Bronchial epithelial cell (primary cell): ENCODE data around the gene SPATA32. TPM values are rescaled to one million over a fixed set of nuclear protein-coding genes. Genes with fewer than 3 reads are reported as not detected.
A peak's percentile ranks its signal among the peaks of the same experiment; 100 is the strongest.

Experiments used
- DNase-seq: peaks from one replicate; pipeline ENCODE4 v3.0.0-alpha.2; 2010; ENCODE audit warnings: low read depth
- FAIRE-seq: peaks from 2 replicates; lab custom pipeline; 2011; peaks lifted over from hg19 to GRCh38; lab: Jason Lieb, UNC
- H3K27me3 ChIP-seq: 2 replicates; pipeline ENCODE4 v1.5.1; 2011; ENCODE audit warnings: low read length; ENCODE audit not compliant: control insufficient read depth, insufficient read depth
- H3K36me3 ChIP-seq: 2 replicates; pipeline ENCODE4 v1.5.1; 2011; ENCODE audit warnings: low read length; ENCODE audit not compliant: control insufficient read depth, insufficient read depth
- H3K4me3 ChIP-seq: 2 replicates; pipeline ENCODE4 v1.5.1; 2011; ENCODE audit warnings: mild to moderate bottlenecking, low read depth, low read length, control low read depth
- CTCF ChIP-seq: IDR thresholded peaks from 2 replicates; pipeline ENCODE4 v1.5.1; 2011; ENCODE audit warnings: mild to moderate bottlenecking, moderate library complexity, low read length, control low read depth, inconsistent platforms; ENCODE audit not compliant: insufficient read depth, severe bottlenecking
- total RNA-seq: library from RNA; depleted of rRNA; stranded (reverse); fragments of >200 nt; gene quantifications from 2 replicates; pipeline ENCODE4 v1.2.1, GENCODE V29; 2014

The SPATA32 gene, protein sequence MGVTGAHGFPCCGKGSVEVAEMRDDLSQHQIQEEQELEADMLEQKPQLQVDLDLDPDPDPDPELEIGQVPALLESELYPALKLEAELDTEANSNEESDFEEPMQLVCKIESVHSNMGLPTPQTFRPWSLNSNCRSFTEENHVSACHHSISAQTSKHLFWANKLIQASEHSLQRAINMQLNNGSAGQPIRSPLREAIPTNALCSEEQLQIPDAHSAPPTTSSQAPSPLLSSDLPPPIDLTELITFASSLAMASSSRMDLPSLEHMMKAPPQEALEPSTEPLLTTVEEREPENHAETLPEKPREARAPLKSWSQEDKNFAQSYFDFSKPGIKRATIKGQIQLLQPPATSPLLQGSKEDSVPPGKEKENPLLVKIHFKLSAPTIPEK
- total RNA-seq: under 0.01 TPM in 1 of 2 replicates, not detected in the other

- no peak for TF ChIP-seq CTCF
- peak within 1 kb of the TSS; percentile 57 for H3K4me3 ChIP-seq
- H3K36me3 ChIP-seq: peaks cover 12% of the 10 kb centered on the region
- no peak for FAIRE-seq
- H3K27me3 ChIP-seq: no peaks in the 10 kb centered on the region
- DNase-seq: peak; percentile 40
These were observed at the start of gene SPATA32 for GRCh38 chr17:45261577-45262515. Gene SPATA32 (minus strand): TSS chr17:45262094. CDS start chr17:45262016, 78 bp downstream.

DNA sequence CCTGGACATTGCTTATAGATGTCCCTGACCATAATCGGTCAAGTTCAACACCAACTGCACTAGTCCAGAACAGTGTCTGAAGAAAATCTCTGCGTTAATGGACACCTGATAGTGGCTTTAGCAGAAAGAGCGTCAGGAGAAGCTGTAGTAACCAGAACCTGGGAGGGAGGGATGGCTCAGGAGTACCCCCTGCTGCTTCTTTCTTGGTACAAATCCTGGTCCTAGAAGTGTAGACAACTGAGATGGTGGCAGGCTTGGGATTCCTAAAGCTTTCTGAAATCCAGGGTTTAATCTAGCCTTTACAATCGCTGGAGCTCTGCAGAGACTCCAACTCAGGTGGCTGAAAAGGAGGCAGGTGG lies 49.5 kb upstream of the SPATA32 start:
- no peak for DNase-seq
- Histone ChIP-seq H3K36me3 (peaks cover 3% of the 10 kb centered on the region), H3K27me3 (no peaks in the 10 kb centered on the region), H3K4me3 (no peak overlapping the region)
- no peak for FAIRE-seq
- no peak for TF ChIP-seq CTCF

GRCh38 chr17:45310380-45311324 lies 48.8 kb upstream of the SPATA32 start:
- no peak for FAIRE-seq
- no peak for DNase-seq
- Histone ChIP-seq H3K27me3 (no peaks in the 10 kb centered on the region), H3K36me3 (peaks cover 5% of the 10 kb centered on the region), H3K4me3 (no peak overlapping the region)
- no peak for TF ChIP-seq CTCF

GRCh38 chr17:45309400-45309799 lies 47.5 kb upstream of the SPATA32 start:
- Histone ChIP-seq H3K36me3 (peaks cover 5% of the 10 kb centered on the region), H3K27me3 (no peaks in the 10 kb centered on the region), H3K4me3 (no peak overlapping the region)
- no peak for TF ChIP-seq CTCF
- FAIRE-seq (no peak), DNase-seq (no peak)

GRCh38 chr17:45308840-45309239 lies 46.9 kb upstream of the SPATA32 start:
- DNase-seq: no peak
- Histone ChIP-seq H3K36me3 (peaks cover 5% of the 10 kb centered on the region), H3K27me3 (no peaks in the 10 kb centered on the region), H3K4me3 (no peak overlapping the region)
- TF ChIP-seq CTCF: no peak
- no peak for FAIRE-seq
